Stimulated activated CD4-positive, alpha-beta T cell treated with anti-CD3 and anti-CD28 coated beads, TNF-alpha, amount 100 ng/mL, for 4 hours (primary cell): ENCODE results near the gene GFAP.
A peak's percentile ranks its signal among the peaks of the same experiment; 100 is the strongest.

Experiments used
- DNase-seq, 3 experiments: peaks; one replicate each; pipeline ENCODE4 v3.0.0-alpha.2; 2020; ENCODE audit warnings: low read depth in 3 of 3

The GFAP gene

DNA sequence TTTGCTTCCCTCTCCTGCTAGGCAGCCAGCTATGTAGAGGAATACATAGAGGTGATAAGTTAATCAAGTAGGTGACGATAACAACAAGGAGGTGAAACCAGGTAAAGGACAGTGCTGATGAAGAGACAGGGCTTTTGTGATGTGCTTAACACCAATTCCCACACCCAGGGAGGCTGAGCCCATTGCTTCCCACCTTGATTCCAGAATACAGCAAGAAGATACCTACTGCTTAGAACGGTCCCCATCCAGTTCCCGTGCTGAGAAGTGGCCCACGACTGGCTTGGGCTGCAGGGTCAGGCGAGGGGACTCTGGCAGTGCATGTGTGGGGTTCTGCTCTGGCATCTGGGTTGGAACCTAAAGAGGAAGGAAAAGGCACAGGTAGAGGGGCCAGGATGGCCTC, 16.1 kb upstream of the GFAP start:
- DNase-seq = no peak

DNA sequence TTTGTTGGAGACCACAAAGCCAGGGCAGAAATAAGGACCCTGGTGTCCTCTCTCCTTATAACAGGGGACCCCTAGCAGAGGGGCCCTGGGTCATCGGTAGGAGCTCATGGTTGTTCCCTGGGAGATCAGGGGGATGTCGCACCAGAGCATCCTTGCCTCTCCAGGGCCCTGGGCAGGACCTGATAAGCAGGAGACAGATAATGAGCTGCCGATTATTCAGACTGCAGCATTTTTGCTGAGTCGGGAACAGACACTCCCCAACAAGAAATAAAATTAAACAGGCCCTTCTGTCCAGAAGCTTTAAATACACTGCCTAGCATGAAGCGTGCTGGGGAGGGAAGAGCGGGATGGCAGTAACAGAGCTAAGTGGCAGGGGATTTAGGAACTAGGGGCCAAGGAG, 15.4 kb upstream of the GFAP start:
- no peak for DNase-seq

DNA sequence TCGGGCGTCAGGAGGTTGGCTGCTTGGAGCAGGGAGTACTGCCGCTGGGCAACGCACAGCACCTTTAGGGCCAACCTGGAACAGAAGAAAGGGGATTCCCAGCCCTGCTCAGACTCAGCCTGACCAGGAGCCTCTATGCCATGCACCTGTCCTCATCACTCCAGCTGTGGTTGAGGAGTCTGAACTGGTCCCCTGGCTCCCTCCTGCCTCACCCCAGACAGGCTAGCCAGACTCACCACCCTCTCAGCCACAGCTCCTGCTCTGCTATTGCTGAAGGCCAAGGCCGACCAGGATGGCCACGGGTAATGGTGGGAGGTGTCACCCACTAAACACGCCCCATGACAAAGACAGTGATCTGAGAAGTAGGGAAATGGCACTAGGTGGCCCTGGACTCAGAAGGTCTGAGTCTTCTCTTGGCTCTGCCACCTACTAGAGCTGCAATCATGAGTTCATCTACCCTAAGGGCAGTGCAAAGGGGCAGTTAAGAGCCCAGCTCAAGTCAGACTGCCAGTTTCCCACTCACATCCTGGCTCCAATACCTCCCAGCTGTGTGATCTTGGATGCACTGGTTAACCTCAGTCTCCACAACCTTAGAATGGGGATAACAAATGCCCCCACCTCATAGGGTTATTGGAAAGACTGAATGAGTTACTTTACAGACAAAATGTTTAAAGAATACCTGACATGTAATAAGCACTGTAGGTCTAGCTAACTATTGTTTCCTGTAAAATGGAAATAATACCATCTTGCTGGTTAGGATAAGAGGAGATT, 13.8 kb upstream of the GFAP start:
- no peak for DNase-seq

GRCh38 chr17:44928136-44928535, 12.8 kb upstream of the GFAP start:
- DNase-seq = no peak

DNA sequence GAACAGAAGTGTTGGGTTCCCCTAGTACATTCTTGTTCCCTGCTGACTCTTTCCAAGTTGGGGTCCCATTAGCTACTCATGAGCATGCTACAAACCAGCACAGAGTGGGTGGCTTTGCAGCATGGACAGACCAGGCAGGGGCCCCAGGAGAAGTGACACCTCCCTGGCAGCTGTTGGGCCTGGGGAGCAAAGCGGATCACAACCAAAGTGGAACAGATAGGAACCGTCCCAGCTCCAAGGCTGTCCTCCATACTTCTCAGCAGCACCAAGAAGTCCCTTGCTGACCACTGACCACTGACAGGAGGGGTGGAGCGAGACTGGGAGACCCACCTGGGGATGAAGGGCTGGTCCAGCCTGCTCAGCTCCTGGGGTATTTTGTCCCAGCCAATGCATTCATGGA, 12.4 kb upstream of the GFAP start:
- no peak for DNase-seq

- no peak for DNase-seq
Observed at GRCh38 chr17:44926821-44927525, 11.7 kb upstream of the GFAP start.

DNA sequence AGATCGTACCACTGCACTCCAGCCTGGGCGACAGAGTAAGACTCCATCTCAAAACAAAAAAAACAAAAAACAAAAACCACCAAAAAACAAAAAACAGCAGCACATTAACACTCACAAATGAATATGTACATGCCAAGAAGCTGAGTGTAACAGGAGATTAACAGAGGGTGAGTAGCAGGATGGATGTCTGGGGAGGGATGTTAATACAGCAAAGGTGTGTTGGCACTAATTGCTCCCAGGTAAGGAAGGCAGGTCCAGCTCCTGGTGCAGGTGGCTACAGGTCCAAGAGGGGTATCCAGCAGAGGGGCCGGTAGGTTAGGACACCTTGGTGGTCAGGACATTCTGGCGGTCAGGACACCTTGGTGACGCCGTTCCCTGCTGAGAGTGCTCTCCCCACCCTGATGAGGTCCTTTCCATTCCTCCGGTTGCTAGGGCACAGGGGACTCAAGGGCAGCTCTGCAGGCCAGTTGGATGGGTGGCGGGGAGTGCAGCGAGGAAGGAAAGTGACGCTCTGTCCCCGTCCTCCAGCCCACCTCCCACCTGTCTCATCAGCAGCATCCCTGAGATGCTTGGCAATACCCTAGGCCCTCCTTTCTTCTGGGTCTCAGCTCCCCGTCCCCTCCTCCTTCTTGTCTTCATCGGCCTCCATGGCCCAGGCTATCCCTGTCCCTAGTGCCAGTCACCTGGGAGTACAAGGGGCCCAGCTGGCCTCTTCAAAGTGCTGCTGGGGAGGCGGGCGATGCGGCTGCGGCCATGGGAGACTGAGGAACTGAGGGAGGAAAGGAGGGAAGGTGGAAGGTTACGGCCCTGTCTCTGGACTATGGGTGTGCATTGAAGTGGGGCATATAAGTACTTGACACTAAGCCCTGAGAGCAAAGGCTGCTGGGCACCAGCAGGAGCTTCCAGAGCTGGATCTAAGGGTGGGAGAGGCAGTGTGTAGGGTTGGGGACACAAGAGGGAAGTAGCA, 10.7 kb upstream of the GFAP start:
- no peak for DNase-seq

DNA sequence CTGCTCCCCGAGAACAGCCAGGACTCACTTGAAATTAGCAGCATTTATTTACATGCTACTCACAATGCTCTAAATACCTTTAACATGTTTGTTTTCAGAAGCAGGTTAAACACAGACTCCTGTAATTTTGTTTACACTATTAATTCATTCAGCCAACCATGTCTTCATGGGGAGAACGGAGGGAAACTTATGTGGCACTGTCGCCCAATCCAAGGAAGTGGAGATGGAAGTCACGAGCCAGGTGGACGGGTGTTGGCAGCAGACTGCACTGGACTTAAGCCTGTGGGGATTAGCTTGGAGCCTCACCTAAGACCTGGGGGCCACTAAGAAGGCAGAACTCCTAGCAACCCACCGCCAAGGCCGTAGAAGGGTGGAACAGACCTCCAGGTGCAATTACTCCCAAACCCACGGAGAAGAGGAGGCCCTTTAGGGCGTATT, 8.8 kb upstream of the GFAP start:
- no peak for DNase-seq

DNA sequence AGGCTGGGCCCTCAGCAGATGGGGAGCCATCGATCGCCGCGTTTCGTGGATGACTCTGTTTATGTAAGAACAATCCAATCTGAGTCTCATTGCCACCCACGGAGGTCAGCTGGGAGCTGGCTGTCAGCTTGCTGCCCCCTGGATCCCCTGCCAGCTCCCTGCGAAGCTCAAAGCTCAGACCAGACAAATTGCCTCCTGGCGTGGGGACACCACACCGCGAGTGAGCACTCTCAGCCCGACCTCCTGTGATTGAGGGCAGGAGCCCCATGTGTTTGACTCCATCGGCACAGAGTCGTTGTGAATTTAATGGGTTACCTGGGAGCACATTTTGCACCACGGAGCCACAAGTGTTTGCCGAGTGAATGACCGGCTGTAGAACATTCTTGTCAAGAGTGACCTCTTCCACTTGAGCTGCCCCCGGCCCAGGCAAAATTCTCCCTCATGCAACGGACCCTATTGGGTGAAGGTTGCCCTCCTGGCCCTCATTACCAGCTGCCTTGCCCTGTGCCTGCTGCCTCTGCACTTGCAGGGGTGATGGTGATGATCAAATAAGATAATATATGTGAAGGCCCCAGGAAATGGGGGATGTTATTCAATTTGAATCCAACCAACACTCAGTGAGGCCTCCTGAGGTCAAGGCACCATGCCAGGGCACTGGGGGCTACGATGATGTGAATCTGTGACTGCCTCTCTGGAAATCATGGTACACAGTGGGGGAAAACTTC, 7.6 kb upstream of the GFAP start:
- DNase-seq = no peak

DNA sequence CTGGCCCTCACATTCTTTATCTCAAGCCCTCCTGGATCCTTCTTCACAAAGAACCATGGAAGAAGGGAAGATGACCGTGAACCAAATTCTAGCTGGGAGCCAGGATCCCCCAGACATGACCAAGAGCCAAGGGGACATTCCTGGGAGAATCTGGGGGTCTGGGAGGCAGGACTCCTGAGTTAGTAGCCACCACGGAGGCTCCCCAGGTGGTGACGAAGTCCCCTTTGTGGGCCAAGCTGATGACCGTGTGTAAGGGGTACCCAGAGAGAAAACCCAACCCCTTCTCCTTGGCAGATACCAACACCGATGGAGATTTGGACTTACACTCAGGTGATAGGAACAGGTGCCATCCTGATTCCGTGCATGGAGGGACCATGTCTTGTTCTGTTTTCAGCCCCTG, 6.8 kb upstream of the GFAP start:
- DNase-seq = no peak

DNA sequence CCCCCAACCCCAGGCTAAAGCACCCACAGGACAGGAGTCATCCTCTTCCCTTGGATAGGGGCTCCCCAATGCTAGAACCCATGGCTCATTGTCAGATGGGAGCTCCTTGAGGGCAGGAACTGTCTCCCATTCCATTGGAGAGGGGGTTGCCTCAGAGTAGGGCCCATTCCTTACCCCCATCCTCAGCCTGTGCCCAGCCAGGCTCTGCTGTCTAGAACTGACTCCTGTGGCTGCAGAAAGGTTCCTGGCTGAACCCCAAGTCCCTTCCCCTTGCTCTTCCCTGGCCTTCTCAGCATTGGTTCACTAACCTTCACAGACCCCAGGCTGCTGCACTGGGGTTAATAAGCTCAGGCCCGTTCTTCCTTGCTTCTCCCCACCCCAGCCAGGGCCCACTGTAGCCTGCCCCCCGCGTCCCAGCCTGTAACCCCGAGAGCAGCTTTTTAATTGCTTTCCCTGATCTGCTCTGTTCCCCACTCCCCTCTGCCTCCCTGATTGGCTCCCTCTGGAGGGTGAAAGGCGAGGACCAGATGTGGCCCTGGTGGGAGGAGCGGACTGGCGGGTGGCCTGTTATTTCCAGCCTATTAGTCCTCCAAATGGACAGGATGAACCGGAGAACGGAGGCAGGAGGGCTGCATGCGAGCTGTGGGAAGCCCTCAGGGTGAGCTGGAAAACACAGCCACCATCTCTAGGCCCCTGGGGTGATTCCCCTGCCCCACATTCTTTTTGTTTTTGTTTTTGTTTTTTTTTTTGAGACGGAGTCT, 6.0 kb upstream of the GFAP start:
- no peak for DNase-seq

- no peak for DNase-seq
Observed at GRCh38 chr17:44920565-44920940, 5.3 kb upstream of the GFAP start.

DNA sequence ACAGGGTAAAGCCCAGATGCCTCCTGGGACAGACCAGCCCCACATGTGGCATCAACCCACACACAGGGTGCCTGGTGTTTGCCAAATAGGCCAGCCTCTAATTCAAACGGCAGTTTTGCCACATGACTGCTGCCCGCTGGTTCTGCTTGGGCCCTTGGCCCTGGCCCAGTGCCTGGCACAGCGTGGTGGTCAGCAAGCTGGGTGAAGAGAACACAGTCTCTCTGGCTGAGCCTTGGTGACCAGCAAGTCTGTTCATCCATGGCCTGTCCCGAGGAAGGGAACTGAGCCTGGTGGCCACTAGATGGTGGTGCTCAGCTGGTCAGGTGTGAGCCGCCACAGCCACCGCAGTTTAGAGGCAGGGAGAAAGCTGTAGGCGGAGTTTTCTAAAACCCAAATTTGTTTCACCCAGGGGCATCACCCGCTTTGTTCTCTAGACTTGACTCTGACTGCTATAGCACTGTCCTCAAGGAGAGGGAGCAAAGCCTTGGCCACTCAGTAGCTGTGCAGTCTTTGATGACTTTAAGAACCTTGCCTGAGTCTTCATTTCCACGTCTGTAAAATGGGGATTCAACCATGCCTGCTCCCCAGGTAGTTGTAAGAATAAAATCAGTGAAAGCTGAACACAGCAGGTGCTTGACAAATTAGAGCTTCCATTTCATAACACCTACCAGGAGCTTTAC, 4.7 kb upstream of the GFAP start:
- peak in 2 of 3 experiments; percentile 27 to 34 for DNase-seq

DNA sequence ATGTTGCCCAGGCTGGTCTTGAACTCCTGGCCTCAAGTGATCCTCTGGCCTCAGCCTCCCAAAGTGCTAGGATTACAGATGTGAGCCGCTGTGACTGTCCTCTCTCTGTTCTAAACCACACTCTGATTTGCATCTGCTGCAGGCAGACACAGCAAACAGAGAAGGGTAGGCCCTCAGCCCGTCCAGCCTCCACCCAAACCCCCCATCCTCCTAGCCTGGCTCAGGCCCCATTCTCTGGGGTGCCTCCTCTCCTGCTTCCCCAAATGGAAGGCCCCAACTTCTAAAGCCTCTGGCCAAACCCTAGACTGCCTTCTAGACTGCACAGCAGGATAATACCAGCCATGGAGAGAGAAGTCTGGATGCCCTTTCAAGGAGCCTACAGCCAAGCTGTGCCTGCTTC, 4.1 kb upstream of the GFAP start:
- no peak for DNase-seq

DNA sequence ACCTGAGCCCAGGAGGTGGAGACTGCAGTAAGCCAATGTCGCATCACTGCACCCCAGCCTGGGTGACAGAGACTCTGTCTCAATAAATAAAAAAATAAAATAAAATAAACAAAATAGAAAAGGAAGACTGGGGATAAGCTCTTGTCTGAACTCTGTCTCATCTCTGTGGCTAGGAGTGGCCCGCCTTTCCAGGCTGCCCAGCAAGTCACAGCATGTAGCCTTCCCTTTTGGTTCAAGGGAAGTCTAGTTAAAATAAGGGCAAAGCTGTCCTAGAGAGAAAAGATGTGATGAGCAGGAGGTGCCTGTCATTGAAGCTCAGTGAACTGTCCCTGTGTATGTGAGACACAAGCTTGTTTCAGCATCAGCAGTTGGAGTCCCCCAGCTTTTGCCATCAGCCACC, 2.7 kb upstream of the GFAP start:
- no peak for DNase-seq

GRCh38 chr17:44917456-44917855, 2.2 kb upstream of the GFAP start:
- no peak for DNase-seq

DNA sequence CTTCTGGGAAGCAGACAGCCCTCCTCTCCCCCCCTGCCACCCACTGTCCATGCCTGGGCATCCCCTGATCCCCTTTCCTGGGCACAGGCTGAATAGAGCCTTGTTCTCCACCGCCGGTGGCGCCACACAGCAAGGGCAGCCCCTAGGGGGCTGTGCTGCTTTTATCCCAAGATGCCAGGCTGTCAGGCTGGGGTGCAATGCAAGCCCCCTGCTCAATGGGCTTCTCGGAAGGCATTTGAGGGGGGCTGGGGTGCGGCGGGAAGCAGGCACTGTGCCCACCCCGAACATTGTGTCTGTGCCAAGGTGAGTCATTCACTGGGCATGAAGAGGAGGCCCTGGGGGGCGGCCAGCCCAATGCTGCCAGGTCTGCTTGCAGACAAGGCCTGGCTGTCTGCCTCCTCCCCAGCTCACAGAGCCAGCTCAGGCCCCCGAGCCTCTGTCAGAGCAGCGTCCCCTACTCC, 1.5 kb upstream of the GFAP start:
- no peak for DNase-seq

DNA sequence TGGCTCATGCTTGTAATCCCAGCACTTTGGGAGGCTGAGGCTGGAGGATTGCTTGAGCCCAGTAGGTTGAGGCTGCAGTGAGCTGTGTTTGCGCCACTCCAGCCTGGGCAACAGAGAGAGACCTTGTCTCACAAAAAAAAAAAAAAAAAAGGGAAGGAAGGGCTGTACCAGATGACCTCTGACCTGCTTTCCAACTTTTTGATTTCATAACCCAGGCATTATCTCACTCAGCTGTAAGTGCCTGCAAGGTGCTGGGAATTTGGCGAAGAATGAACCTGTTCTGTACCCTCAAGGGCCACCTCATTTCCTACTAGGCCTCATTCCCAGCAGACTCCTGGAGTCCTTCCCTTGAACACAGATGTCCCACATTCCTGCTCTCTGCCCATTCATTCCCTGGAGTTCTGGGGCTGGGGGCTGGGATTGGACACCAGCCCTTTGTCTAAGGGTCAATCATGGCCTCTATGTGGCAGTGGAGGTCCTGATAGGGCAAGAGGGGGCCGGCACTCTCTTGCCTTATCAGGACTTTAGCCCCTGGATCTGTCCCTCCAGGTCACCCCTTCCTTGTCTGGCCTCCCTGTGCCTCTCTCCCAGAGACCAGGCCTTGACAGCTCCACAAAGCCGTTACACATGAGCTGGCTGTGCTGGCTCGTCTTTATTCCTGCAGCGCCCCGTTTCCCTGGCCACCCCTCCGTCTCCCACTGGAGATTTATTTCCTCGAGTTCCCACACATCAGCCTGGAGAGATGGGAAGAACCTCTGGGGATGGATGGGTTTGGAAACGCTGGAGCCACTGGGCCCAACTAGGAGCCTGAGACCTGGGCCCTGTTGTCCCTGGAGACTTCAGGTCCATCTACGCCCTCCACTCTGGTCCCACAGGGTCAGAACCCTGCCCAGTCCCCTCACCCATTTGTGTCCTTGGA, 821 bp upstream of the GFAP start:
- no peak for DNase-seq

DNA sequence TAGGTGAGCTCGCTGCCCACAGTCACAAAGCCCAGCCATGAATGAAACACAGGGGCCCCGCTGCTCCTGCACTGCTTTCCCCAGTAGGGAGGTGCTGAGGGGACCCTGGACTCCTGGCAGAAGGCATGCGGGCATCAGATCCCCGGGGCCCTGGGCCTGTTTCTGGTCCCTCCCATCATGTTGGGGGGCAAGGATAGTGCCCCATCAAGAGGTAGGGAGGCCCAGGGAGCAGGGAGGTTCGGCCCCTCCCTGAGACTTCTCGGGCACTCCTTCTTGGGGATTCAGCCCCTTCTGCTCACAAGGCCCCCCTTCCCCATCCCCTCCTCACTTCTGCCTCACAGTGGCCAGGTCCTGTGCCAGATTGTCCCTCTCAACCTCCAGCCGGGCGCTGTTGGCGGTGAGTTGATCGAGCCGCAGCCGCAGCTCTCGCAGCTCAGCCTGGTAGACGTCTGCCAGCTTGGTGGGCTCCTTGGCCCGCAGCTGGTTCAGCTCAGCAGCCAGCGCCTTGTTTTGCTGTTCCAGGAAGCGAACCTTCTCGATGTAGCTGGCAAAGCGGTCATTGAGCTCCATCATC, 515 bp downstream of the GFAP start:
- DNase-seq = no peak
